GM19438 (cell line): ENCODE data around the gene BCR.

Source experiments
- ATAC-seq: cut with Tn5 transposase; IDR thresholded peaks from one replicate; pipeline ENCODE4 v1.9.1; 2021; ENCODE audit warnings: low read depth; ENCODE audit not compliant: unreplicated experiment

BCR gene

GRCh38 chr22:23258826-23259170 is 78.5 kb downstream of the BCR start:
- ATAC-seq = no peak

GRCh38 chr22:23259916-23260644 is 79.8 kb downstream of the BCR start:
- ATAC-seq = no peak

- no peak for ATAC-seq
Measured at GRCh38 chr22:23260645-23261581, 80.6 kb downstream of the BCR start.

- ATAC-seq = no peak
Measured at GRCh38 chr22:23261900-23262450, 81.7 kb downstream of the BCR start.

- ATAC-seq = no peak
Measured at GRCh38 chr22:23262518-23263332, 82.4 kb downstream of the BCR start.

GRCh38 chr22:23263651-23264555 is 83.6 kb downstream of the BCR start:
- no peak for ATAC-seq

- no peak for ATAC-seq
Measured at GRCh38 chr22:23264610-23265367, 84.5 kb downstream of the BCR start.

GRCh38 chr22:23265368-23265700 is 85.0 kb downstream of the BCR start:
- ATAC-seq = no peak

- ATAC-seq = no peak
Measured at GRCh38 chr22:23266780-23267179, 86.5 kb downstream of the BCR start.

GRCh38 chr22:23267226-23268043 is 87.1 kb downstream of the BCR start:
- ATAC-seq = no peak

- ATAC-seq = no peak
Measured at GRCh38 chr22:23268139-23268712, 87.9 kb downstream of the BCR start.

GRCh38 chr22:23268877-23269276 is 88.6 kb downstream of the BCR start:
- no peak for ATAC-seq

GRCh38 chr22:23269441-23270211 is 89.3 kb downstream of the BCR start:
- no peak for ATAC-seq

GRCh38 chr22:23270212-23270733 is 90.0 kb downstream of the BCR start:
- no peak for ATAC-seq

- ATAC-seq = no peak
Measured at GRCh38 chr22:23270798-23271596, 90.7 kb downstream of the BCR start.

- ATAC-seq = no peak
Measured at GRCh38 chr22:23271597-23271908, 91.2 kb downstream of the BCR start.
